HUES48 (cell line): ENCODE measurements around the gene KIF26B.

Experiments
- H3K27ac ChIP-seq: one replicate; pipeline ENCODE4 v1.7.0; 2013; ENCODE audit warnings: low read depth, low read length, inconsistent platforms
- H3K27me3 ChIP-seq: 2 replicates; pipeline ENCODE4 v1.6.1; 2013; ENCODE audit warnings: mild to moderate bottlenecking, low read length; ENCODE audit not compliant: control insufficient read depth, insufficient read depth
- H3K36me3 ChIP-seq: 2 replicates; pipeline ENCODE4 v1.6.1; 2013; ENCODE audit warnings: low read length; ENCODE audit not compliant: control insufficient read depth, insufficient read depth
- H3K4me1 ChIP-seq: 2 replicates; pipeline ENCODE4 v1.6.1; 2013; ENCODE audit warnings: mild to moderate bottlenecking, low read length; ENCODE audit not compliant: control insufficient read depth, insufficient read depth
- H3K4me3 ChIP-seq: 2 replicates; pipeline ENCODE4 v1.5.1; 2013; ENCODE audit warnings: mild to moderate bottlenecking, low read depth, low read length
- H3K9ac ChIP-seq: 2 replicates; pipeline ENCODE4 v1.6.1; 2013; ENCODE audit warnings: mild to moderate bottlenecking, low read depth, low read length, moderate library complexity
- H3K9me3 ChIP-seq: 2 replicates; pipeline ENCODE4 v1.6.1; 2013; ENCODE audit warnings: low read length; ENCODE audit not compliant: control insufficient read depth, insufficient read depth

Gene KIF26B

DNA sequence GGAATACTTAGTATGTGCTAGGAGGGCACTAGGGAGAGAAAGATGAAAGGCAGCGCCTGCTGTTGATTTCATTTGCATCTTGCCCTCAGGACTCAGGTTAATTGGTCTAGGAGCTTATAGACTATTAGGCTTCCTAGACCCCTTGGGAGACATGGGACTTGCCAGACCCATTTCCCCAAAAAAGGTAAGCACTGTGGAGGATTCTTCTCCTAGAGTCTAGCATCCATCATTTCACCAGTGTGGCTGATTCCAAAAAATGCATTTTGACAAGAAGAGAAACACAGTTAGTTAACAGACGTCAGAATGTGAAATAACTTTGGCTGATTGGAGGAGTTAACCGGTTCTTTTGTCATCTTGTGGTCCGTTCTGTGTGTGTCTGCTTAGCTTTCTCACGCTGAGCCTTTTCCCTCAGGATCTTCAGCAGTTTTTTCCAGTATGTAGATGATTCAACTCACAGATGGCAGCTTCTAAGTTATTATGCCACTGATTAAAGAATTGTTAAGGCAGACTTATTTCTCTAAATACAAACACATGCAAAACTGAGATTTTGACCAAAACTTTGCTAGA, 108.8 kb downstream of the KIF26B start:
- Histone ChIP-seq H3K27ac (no peak overlapping the region), H3K36me3 (no peaks in the 10 kb centered on the region)

DNA sequence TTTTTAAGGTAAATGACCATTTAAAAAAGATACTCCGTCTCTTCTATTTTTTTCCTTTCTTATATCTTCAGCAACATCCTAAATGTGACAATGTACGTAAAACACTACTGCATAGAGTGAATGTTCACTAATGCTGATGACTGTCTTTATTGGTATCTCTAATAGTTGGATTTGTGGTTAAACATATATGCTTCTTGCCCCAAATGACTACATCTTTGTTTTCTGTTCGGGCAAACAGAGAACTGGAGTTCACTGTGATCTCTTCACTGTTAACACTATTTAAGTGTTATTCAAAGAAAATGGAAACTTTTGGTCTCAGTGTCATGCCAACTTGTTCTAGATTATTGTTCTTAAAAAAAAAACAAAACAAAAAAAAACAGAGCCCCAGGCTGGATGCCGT, 109.4 kb downstream of the KIF26B start:
- H3K27ac ChIP-seq: no peak overlapping the region
- no peaks in the 10 kb centered on the region for H3K9me3 ChIP-seq
- H3K4me3 ChIP-seq: no peak overlapping the region
- no peaks in the 10 kb centered on the region for H3K36me3 ChIP-seq
- H3K4me1 ChIP-seq: peaks cover 7% of the 10 kb centered on the region
- H3K27me3 ChIP-seq: no peaks in the 10 kb centered on the region
- no peak overlapping the region for H3K9ac ChIP-seq

More for the DNA sequence above, 108.8 kb downstream of the KIF26B start:
- peaks cover 7% of the 10 kb centered on the region for H3K4me1 ChIP-seq
- H3K9me3 ChIP-seq: no peaks in the 10 kb centered on the region
- no peak overlapping the region for H3K4me3 ChIP-seq
- H3K27me3 ChIP-seq: no peaks in the 10 kb centered on the region
- H3K9ac ChIP-seq: no peak overlapping the region

DNA sequence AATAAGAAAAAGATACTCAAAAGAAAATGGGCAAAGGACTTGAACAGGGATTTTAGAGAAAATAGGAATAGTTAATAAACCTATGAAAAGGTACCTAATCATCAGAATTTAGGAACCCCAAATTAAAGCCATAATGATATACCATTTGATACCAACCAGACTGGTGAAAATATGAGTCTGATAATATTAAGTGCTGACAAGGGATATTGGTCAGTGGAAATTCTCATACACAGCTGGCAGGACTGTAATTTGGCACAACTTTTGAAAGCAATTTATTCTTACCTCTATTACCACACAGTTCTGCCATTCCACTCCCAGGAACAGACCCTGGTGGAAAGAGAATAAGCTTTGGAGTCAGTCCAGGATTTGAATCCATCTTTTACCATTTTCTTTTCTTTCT, 111.3 kb downstream of the KIF26B start:
- H3K4me1 ChIP-seq: peaks cover 7% of the 10 kb centered on the region
- no peak overlapping the region for H3K27ac ChIP-seq
- no peak overlapping the region for H3K9ac ChIP-seq
- no peaks in the 10 kb centered on the region for H3K27me3 ChIP-seq
- no peaks in the 10 kb centered on the region for H3K9me3 ChIP-seq
- H3K4me3 ChIP-seq: no peak overlapping the region
- H3K36me3 ChIP-seq: no peaks in the 10 kb centered on the region

GRCh38 chr1:245270063-245270462, 115.3 kb downstream of the KIF26B start:
- H3K9me3 ChIP-seq: no peaks in the 10 kb centered on the region
- peaks cover 7% of the 10 kb centered on the region for H3K4me1 ChIP-seq

GRCh38 chr1:245270972-245271371, 116.2 kb downstream of the KIF26B start:
- Histone ChIP-seq H3K36me3 (no peaks in the 10 kb centered on the region), H3K9me3 (no peaks in the 10 kb centered on the region), H3K27ac (no peak overlapping the region), H3K4me1 (peaks cover 7% of the 10 kb centered on the region), H3K27me3 (no peaks in the 10 kb centered on the region), H3K4me3 (no peak overlapping the region), H3K9ac (no peak overlapping the region)

More at GRCh38 chr1:245270063-245270462, 115.3 kb downstream of the KIF26B start:
- Histone ChIP-seq H3K9ac (no peak overlapping the region), H3K4me3 (no peak overlapping the region), H3K36me3 (no peaks in the 10 kb centered on the region), H3K27ac (no peak overlapping the region), H3K27me3 (no peaks in the 10 kb centered on the region)

GRCh38 chr1:245272676-245273075, 117.9 kb downstream of the KIF26B start:
- Histone ChIP-seq H3K36me3 (no peaks in the 10 kb centered on the region), H3K27ac (no peak overlapping the region), H3K27me3 (no peaks in the 10 kb centered on the region), H3K9me3 (no peaks in the 10 kb centered on the region), H3K9ac (no peak overlapping the region), H3K4me1 (no peaks in the 10 kb centered on the region), H3K4me3 (no peak overlapping the region)

- Histone ChIP-seq H3K9ac (no peak overlapping the region), H3K36me3 (no peaks in the 10 kb centered on the region), H3K27ac (no peak overlapping the region), H3K4me3 (no peak overlapping the region), H3K27me3 (no peaks in the 10 kb centered on the region), H3K9me3 (no peaks in the 10 kb centered on the region), H3K4me1 (no peaks in the 10 kb centered on the region)
Observed at GRCh38 chr1:245276445-245276844, 121.7 kb downstream of the KIF26B start.

- Histone ChIP-seq H3K27ac (no peak overlapping the region), H3K4me3 (no peak overlapping the region), H3K27me3 (no peaks in the 10 kb centered on the region), H3K9me3 (no peaks in the 10 kb centered on the region), H3K36me3 (no peaks in the 10 kb centered on the region), H3K4me1 (no peaks in the 10 kb centered on the region), H3K9ac (no peak overlapping the region)
Observed at GRCh38 chr1:245277276-245277675, 122.5 kb downstream of the KIF26B start.

- Histone ChIP-seq H3K4me1 (no peaks in the 10 kb centered on the region), H3K9ac (no peak overlapping the region), H3K9me3 (0 out of 2 replicates have a peak, but pooled peaks cover 4% of the 10 kb centered on the region)
Observed at GRCh38 chr1:245278846-245279245, 124.1 kb downstream of the KIF26B start.

GRCh38 chr1:245279346-245279745, 124.6 kb downstream of the KIF26B start:
- H3K9me3 ChIP-seq: 0 out of 2 replicates have a peak, but pooled peaks cover 4% of the 10 kb centered on the region
- H3K9ac ChIP-seq: no peak overlapping the region
- H3K27me3 ChIP-seq: no peaks in the 10 kb centered on the region
- H3K36me3 ChIP-seq: no peaks in the 10 kb centered on the region
- no peak overlapping the region for H3K27ac ChIP-seq
- no peak overlapping the region for H3K4me3 ChIP-seq
- H3K4me1 ChIP-seq: no peaks in the 10 kb centered on the region

More at GRCh38 chr1:245278846-245279245, 124.1 kb downstream of the KIF26B start:
- Histone ChIP-seq H3K4me3 (no peak overlapping the region), H3K27me3 (no peaks in the 10 kb centered on the region), H3K36me3 (no peaks in the 10 kb centered on the region), H3K27ac (no peak overlapping the region)

DNA sequence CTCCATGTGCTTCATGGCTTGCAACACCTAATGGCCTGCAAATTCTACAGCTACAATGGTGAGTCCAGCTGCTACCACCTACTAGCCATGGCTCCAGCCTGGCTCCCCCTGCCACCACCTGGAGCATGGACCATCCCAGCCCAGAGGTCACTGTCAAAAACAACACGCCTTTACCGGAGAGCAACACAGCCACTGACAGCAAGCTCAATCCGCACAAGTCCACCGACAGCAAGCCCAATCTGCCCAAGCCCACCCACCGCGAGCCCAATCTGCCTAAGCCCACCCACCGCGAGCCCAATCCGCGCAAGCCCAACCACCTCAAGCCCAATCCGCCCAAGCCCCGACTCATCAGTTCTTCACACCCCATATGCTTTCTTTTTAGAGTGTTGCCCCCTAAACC, 128.2 kb downstream of the KIF26B start:
- Histone ChIP-seq H3K36me3 (no peaks in the 10 kb centered on the region), H3K27me3 (no peaks in the 10 kb centered on the region), H3K27ac (no peak overlapping the region), H3K4me3 (no peak overlapping the region), H3K4me1 (no peaks in the 10 kb centered on the region), H3K9ac (no peak overlapping the region), H3K9me3 (0 out of 2 replicates have a peak, but pooled peaks cover 4% of the 10 kb centered on the region)
